ENCODE measurements around the gene MLPH.

MLPH gene

DNA sequence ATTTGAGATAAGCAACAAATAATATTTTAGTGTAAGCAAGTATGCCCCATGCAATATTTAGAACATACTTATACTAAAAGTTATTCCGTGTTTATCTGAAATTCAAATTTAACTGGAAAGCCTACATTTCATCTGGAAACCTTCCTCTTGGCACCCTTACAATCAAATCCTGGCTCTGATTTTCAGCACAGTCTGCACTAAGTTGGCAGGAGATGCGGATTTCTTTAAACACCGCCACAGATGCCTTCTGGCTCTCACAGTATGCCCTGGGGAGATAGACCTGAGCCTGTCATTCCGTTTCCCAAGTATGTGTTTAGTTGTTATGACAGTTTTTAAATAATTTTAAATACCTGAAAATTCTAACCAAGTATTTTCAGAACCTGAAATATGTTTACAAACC is 7.3 kb upstream of the MLPH start:
- DNase-seq (ENCODE audit: low spot score in 2 of 2) (no peak), ATAC-seq (ENCODE audit: low read depth) (no peak)
- peaks cover 29% of the 10 kb centered on the region for H3K27me3 Mint-ChIP-seq
- H3K36me3 Mint-ChIP-seq: no peaks in the 10 kb centered on the region
- H3K4me3 Mint-ChIP-seq: no peak overlapping the region
- H3K9me3 Mint-ChIP-seq: no peaks in the 10 kb centered on the region
- no peak overlapping the region for H3K27ac Mint-ChIP-seq
- H3K4me1 Mint-ChIP-seq: peaks cover 4% of the 10 kb centered on the region

DNA sequence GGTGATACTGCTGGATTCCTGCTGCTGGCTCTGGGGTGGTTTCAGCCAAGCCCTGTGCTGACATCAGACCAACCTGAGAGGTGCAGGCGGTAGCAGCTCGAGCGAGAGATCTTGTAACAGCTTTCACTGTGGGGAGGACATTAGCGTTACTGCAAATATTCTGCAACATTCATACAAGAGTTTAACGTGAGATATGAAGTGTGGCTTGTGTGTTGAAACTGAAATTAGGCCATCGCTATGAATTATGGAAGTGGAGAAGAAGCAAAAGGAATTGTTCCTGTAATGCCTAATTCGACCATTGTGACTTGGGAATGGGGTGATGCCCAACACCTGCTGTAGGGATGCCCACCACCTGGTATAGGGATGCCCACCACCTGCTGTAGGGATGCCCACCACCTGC is 6.5 kb upstream of the MLPH start:
- ATAC-seq (ENCODE audit: low read depth) (no peak), DNase-seq (ENCODE audit: low spot score in 2 of 2) (no peak)
- H3K4me3 Mint-ChIP-seq: no peak overlapping the region
- H3K36me3 Mint-ChIP-seq: no peaks in the 10 kb centered on the region
- peaks cover 29% of the 10 kb centered on the region for H3K27me3 Mint-ChIP-seq
- H3K27ac Mint-ChIP-seq: no peak overlapping the region
- no peaks in the 10 kb centered on the region for H3K9me3 Mint-ChIP-seq
- H3K4me1 Mint-ChIP-seq: peaks cover 4% of the 10 kb centered on the region

DNA sequence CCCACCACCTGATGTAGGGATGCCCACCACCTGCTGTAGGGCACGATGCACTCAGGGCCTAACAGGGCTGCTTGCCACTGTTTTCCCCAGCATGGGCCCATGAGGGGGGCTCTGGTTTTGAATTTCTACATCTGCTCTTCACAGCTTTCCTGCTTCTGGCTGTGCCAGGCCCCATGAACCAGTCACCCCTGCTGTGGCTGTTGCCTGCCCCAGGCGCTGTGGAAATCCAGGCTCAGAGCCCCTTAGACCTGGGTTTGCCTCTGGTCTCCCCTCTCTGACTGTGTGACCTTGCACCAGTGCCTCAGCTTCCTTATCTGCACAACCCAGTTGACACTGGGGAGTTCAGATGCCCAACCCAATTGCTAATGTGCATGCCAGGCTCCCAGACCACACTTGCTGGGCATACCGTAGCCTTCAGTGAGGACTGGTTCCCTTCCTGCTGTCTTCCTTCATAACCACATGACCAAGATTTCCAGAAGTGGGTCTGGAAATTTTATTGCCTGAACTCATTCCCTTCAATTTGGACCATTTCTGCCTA is 6.0 kb upstream of the MLPH start:
- no peak overlapping the region for H3K4me3 Mint-ChIP-seq
- DNase-seq (ENCODE audit: low spot score in 2 of 2): no peak
- peaks cover 29% of the 10 kb centered on the region for H3K27me3 Mint-ChIP-seq

DNA sequence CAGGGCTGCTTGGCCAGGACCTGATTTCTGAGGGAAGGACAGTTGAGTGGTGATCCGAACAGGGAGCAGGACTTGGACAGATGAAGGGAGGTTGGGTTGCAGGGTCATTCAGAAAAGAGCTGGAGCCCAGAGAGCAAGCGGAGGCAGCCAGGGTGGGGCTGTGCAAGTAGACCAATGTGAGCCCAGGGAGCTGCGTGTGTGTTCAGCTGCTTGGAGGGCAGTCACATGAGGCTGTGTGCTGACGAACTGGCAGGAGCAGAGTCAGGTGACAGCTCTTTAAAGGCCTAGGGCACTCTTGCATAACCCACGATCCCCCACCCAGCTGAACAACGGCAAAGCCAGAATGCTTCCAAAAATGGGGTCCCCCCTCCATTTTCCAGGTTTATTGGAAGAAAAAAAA is 4.6 kb upstream of the MLPH start:
- H3K9me3 Mint-ChIP-seq: no peaks in the 10 kb centered on the region
- no peaks in the 10 kb centered on the region for H3K4me1 Mint-ChIP-seq
- H3K4me3 Mint-ChIP-seq: no peak overlapping the region
- no peak overlapping the region for H3K27ac Mint-ChIP-seq
- ATAC-seq (ENCODE audit: low read depth) (no peak), DNase-seq (ENCODE audit: low spot score in 2 of 2) (no peak)
- peaks cover 25% of the 10 kb centered on the region for H3K27me3 Mint-ChIP-seq
- H3K36me3 Mint-ChIP-seq: no peaks in the 10 kb centered on the region

More for the DNA sequence above, 6.0 kb upstream of the MLPH start:
- ATAC-seq (ENCODE audit: low read depth): no peak
- Mint-ChIP-seq H3K4me1 (peaks cover under 1% of the 10 kb centered on the region), H3K9me3 (no peaks in the 10 kb centered on the region), H3K36me3 (no peaks in the 10 kb centered on the region), H3K27ac (no peak overlapping the region)

DNA sequence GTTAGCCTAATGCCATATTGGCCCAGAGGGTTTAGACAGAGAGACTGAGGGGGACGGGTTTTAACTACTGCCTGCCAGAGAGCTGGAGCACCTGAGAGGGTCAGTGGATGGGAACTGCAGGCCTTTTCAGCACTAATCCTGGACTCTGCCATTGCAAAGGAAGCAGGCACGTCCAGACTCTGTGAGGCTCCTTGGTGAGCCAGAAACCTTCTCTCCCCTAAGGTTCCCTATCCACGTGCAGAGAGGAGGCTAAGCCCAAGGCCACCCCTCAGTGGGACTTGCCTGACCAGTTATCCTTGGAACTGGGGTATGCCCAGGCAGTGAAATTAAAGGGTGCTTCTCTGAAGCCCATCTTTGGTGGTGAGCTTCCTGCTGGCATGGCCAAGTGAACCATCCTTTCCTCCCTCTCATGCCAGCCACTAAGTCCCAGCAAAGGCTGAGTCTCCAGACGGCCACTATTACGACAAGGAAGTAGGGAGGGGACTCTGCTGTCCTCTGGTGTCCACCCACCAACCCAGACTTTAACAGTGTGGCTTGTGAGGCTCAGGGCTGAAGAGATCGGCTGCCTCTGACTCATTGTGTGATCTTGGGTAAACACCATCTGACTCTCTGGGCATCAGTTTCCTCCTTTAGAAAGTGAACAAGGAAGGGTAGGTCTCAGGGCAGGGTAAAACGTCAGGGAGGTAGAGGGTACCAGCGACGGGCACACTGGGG is 3.9 kb upstream of the MLPH start:
- Mint-ChIP-seq H3K27ac (no peak overlapping the region), H3K9me3 (no peaks in the 10 kb centered on the region), H3K27me3 (peaks cover 20% of the 10 kb centered on the region), H3K4me3 (no peak overlapping the region), H3K36me3 (no peaks in the 10 kb centered on the region), H3K4me1 (no peaks in the 10 kb centered on the region)
- ATAC-seq (ENCODE audit: low read depth) (no peak), DNase-seq (ENCODE audit: low spot score in 2 of 2) (no peak)

DNA sequence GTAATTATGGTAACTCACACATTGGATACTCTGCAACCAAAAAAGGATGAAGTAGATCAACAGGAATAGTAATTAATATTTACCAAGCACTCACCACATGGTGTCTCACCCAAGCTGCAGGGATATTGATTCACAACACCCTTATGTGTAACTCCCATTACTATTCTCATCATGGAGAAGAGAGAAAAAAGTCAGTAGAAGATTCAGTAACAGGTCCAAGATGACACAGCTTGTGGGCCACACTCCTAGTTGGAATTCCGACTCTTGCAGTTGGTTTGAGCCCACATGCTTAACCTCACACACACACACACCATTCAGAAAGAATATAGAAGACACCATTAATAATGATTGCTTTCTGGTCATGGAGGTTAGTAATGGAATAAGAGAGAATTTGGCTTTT is 1.7 kb upstream of the MLPH start:
- peaks cover 2% of the 10 kb centered on the region for H3K4me1 Mint-ChIP-seq
- H3K36me3 Mint-ChIP-seq: no peaks in the 10 kb centered on the region
- ATAC-seq (ENCODE audit: low read depth) (no peak), DNase-seq (ENCODE audit: low spot score in 2 of 2) (no peak)
- peaks cover 27% of the 10 kb centered on the region for H3K27me3 Mint-ChIP-seq
- no peaks in the 10 kb centered on the region for H3K9me3 Mint-ChIP-seq
- no peak overlapping the region for H3K27ac Mint-ChIP-seq
- H3K4me3 Mint-ChIP-seq: no peak overlapping the region

DNA sequence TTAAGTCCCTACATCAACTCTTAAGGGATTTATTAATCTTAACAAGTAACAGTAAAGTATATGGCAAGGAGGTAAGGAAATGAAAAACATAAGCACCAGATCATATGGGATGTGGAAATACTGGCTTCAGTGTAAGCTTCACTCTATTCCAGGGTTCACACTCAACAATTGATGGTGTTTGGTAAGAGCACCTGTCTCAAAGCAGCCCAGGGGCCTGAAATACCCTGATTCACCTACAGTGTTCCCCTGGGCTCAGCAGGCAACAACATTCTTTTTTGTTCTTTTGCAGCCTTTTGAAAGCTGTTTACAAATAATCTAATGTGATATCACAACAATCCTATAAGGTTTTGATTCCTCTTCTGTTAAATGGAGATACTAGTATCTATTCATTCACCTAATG is 1.2 kb upstream of the MLPH start:
- Mint-ChIP-seq H3K4me3 (no peak overlapping the region), H3K36me3 (peaks cover 1% of the 10 kb centered on the region), H3K27ac (no peak overlapping the region), H3K9me3 (no peaks in the 10 kb centered on the region), H3K27me3 (peaks cover 27% of the 10 kb centered on the region), H3K4me1 (peaks cover 2% of the 10 kb centered on the region)
- ATAC-seq (ENCODE audit: low read depth) (no peak), DNase-seq (ENCODE audit: low spot score in 2 of 2) (no peak)

DNA sequence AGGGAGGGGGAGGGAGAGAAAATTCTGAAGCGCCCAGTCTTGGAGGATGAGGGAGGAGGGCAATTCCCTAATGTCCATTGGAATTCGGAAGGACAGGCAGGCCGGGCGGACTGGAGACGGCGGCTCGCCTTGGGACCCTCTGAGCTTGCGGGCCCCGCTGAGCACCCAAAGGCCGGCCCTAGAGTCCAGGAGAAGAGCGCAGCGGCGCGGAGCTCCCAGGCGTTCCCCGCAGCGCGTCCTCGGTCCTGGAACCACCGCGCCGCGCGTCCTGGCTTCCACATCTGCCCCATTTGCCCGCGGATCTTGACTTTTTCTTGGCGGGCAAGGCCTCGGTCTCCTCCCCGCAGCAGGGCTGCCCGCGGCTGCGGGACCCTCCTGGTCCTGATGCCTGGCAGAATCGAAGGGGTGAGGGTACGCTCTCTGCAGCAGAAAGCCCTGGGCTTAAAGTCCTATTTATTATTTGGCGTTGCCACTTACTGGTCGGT is 675 bp upstream of the MLPH start:
- Mint-ChIP-seq H3K36me3 (peaks cover 1% of the 10 kb centered on the region), H3K9me3 (no peaks in the 10 kb centered on the region), H3K27me3 (peaks cover 23% of the 10 kb centered on the region), H3K4me3 (no peak overlapping the region), H3K27ac (no peak overlapping the region), H3K4me1 (peaks cover 2% of the 10 kb centered on the region)
- no peak for ATAC-seq (ENCODE audit: low read depth)
- DNase-seq (ENCODE audit: low spot score in 2 of 2): no peak

DNA sequence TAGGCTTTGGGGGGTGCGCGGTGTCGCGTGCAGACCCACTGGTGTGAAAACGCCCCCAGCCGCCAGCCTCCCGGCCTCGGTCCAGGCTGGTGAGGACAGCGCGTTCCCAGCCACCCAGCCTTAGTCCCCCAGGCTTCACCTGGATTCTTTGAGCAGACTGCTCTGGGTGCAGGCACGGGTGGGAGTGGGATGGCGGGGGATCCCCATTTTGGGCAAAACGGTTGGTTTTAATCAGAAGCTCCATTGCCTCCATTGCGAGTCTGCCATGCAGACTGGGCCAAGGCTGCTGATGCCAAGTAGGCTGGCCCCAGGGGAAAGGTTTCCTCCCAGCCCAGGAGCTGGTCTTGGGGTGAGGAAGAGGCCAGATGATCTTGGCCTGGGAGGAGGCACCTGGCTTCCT is 445 bp downstream of the MLPH start:
- H3K4me3 Mint-ChIP-seq: no peak overlapping the region

DNA sequence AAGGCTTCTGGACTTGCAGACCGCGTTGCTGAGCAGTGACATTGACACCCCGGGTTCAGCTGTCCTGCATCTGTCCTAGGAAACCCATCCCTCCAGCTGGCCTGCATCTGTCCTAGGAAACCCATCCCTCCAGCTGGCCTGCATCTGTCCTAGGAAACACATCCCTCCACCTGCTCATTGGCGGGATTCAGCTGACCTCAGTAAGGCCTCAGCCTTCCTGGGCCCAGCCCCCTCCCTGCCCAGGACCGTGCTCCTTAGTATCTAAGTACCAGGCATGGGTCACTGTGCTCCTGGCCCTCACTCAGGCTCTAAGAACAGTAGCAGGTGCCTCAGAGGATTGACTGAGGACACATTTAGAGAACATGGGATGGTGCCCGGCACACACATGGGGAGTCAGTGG is 1.2 kb downstream of the MLPH start:
- Mint-ChIP-seq H3K4me3 (no peak overlapping the region), H3K27me3 (peaks cover 18% of the 10 kb centered on the region), H3K4me1 (peaks cover 2% of the 10 kb centered on the region), H3K36me3 (peaks cover 1% of the 10 kb centered on the region), H3K9me3 (peaks cover 6% of the 10 kb centered on the region), H3K27ac (no peak overlapping the region)
- ATAC-seq (ENCODE audit: low read depth): no peak
- DNase-seq (ENCODE audit: low spot score in 2 of 2): no peak

More for the DNA sequence above, 445 bp downstream of the MLPH start:
- ATAC-seq (ENCODE audit: low read depth): no peak
- no peak for DNase-seq (ENCODE audit: low spot score in 2 of 2)
- H3K27ac Mint-ChIP-seq: no peak overlapping the region
- peaks cover 1% of the 10 kb centered on the region for H3K36me3 Mint-ChIP-seq
- peaks cover 2% of the 10 kb centered on the region for H3K4me1 Mint-ChIP-seq
- peaks cover 4% of the 10 kb centered on the region for H3K9me3 Mint-ChIP-seq
- H3K27me3 Mint-ChIP-seq: peaks cover 16% of the 10 kb centered on the region

DNA sequence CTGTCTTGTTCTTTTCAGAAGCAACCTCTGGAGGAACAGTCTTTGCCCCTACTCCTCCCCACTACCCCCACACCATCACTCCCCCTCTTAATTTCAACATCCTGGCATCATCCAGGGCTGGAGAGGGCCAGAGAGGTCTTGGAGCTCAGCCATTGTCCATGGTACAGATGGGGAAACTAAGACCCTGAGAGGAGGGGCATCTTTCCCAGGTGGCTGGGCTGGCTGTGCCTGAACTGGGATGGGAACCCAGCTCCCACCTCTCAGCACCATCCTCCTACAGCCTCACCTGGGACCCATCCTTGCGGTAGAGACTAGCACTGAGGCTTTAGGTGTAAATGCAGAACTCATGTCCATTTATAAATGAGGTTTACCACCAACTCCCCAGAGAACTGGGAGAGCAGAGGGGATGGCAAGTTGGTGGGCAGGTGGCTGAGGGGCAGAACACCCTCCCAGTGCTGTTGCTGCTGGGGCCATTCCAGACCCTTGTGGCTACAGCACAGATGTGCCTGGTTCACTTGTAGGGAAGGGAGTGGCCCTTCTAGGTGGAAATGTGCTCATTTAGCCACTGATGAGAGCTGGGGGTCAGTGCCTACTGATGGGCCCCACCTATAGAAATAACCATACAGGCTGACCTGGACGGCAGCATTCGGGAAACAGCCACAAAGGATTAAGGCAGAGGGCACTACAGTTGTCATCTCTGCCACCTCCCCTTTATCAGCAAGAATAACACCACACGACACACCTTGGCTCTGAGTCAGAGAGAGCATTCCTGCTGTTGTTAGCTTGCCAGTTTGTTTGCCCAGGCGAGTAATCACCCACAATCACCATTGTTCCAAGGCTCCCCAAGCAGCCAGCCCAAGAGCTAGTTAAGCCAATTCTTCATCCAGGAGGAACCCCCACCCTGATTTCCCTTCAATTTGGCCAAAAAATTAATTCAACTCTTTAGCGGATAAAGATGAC is 2.1 kb downstream of the MLPH start:
- Mint-ChIP-seq H3K36me3 (peaks cover 1% of the 10 kb centered on the region), H3K4me3 (no peak overlapping the region), H3K9me3 (peaks cover 6% of the 10 kb centered on the region), H3K27me3 (peaks cover 20% of the 10 kb centered on the region), H3K27ac (no peak overlapping the region), H3K4me1 (peaks cover 2% of the 10 kb centered on the region)
- no peak for ATAC-seq (ENCODE audit: low read depth)
- no peak for DNase-seq (ENCODE audit: low spot score in 2 of 2)

DNA sequence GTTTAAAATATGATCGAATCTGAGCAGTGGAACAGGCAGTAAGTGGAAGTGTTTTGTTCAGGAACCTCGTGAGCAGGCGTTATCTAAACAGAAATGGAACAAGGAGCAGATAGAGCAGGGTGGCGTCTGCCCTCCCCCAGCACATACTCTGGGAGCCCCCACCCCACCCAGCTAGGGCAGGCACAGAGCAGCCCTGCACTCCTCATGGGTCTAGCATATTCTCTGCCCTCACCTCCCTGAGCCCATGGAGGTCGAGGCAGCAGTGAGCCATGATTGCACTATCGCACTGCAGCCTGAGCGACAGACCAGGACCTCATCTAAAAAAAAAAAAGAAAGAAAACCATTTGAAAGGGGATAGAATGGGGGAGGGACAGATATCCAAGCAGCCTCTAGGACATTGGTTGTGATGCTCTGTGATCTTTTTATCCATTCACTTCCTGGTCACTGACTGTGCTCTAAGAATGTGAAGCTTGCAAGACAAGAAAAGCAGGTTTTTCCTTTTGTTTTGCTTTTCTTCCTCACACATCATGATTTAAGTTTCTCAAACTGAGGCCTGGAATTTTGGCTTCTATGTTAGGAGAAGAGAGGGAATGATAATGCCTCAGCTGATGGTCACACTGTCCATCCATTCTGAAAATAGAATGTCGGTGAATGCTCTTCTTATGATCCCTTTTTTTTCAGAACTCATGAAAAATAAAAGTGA is 3.1 kb downstream of the MLPH start:
- DNase-seq (ENCODE audit: low spot score in 2 of 2) (no peak), ATAC-seq (ENCODE audit: low read depth) (no peak)
- Mint-ChIP-seq H3K4me1 (peaks cover 2% of the 10 kb centered on the region), H3K4me3 (no peak overlapping the region), H3K9me3 (peaks cover 6% of the 10 kb centered on the region), H3K36me3 (peaks cover 1% of the 10 kb centered on the region), H3K27me3 (peaks cover 17% of the 10 kb centered on the region), H3K27ac (no peak overlapping the region)

DNA sequence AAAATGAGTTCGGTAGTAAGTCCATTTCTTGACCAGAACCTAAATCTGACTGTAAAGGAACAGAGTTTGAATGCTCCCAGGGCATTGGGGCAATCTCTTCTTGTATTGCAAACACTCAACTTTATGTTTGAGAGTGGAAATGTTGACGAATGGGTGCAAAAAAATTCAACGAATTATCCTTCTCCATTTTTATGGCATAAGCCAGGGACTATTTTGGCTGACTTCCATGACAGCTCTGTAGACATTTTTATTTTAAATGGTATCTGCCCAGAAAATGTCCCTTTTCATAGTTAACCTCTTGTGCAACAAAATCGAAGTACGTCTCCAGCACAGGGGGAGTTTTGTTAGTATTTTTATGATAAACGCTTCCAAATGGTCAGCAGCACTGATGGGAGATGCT is 3.7 kb downstream of the MLPH start:
- no peak overlapping the region for H3K27ac Mint-ChIP-seq
- H3K4me1 Mint-ChIP-seq: peaks cover 2% of the 10 kb centered on the region
- H3K27me3 Mint-ChIP-seq: peaks cover 20% of the 10 kb centered on the region
- no peak overlapping the region for H3K4me3 Mint-ChIP-seq
- H3K36me3 Mint-ChIP-seq: peaks cover 1% of the 10 kb centered on the region
- ATAC-seq (ENCODE audit: low read depth): no peak
- DNase-seq (ENCODE audit: low spot score in 2 of 2): no peak
- H3K9me3 Mint-ChIP-seq: peaks cover 6% of the 10 kb centered on the region
